A673 (cell line): ENCODE measurements around the gene MED12L.

Source experiments
- EZH2 ChIP-seq: fragments of 200-600 bp; sonication (generic); IDR thresholded peaks from 2 replicates; pipeline ENCODE4 v1.6.1; 2017; ENCODE audit warnings: borderline replicate concordance, low read depth, mild to moderate bottlenecking, mixed read lengths, antibody characterized with exemption, low read length; ENCODE audit not compliant: poor library complexity, severe bottlenecking
- TF ChIP-seq, protein P1 (sequence below): fragments of 300-800, 200-600 bp; sonication (generic); conservative IDR thresholded peaks from 2 replicates; pipeline ENCODE4 v1.5.1; 2017; ENCODE audit warnings: low read depth, mild to moderate bottlenecking, antibody characterized with exemption, low read length, moderate library complexity, mixed read lengths

DNA sequence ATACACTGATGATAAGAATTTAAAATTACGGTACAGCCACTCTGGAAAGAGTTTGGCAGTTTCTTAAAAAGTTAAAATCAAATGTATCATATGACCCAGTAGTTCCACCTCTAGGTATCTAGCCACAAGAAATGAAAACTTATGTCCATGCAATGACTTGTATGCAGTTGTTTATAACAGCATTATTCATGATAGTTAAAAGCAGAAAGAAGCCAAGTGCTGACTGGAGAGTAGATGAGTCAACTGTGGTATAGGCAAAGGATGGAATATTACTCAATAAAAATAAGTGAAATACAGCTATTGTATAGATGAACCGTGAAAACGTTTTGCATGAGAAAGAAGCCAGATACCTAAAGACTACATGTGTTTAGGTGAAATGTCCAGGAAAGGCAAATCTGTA is 216.3 kb downstream of the MED12L start:
- TF ChIP-seq, protein P1, sequence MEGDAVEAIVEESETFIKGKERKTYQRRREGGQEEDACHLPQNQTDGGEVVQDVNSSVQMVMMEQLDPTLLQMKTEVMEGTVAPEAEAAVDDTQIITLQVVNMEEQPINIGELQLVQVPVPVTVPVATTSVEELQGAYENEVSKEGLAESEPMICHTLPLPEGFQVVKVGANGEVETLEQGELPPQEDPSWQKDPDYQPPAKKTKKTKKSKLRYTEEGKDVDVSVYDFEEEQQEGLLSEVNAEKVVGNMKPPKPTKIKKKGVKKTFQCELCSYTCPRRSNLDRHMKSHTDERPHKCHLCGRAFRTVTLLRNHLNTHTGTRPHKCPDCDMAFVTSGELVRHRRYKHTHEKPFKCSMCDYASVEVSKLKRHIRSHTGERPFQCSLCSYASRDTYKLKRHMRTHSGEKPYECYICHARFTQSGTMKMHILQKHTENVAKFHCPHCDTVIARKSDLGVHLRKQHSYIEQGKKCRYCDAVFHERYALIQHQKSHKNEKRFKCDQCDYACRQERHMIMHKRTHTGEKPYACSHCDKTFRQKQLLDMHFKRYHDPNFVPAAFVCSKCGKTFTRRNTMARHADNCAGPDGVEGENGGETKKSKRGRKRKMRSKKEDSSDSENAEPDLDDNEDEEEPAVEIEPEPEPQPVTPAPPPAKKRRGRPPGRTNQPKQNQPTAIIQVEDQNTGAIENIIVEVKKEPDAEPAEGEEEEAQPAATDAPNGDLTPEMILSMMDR: no peak
- no peak for TF ChIP-seq EZH2
